HG03095 (cell line): Measurements from ENCODE around the gene FMN1.
"Not testable (repeated sequence)": the region's sequence is repeated elsewhere in the genome, so short reads cannot be mapped to it uniquely, and the experiment has no call there.

ENCODE experiments used
- ATAC-seq: cut with Tn5 transposase; IDR thresholded peaks from one replicate; pipeline ENCODE4 v1.9.1; 2021; ENCODE audit warnings: moderate library complexity; ENCODE audit not compliant: unreplicated experiment

FMN1 gene

DNA sequence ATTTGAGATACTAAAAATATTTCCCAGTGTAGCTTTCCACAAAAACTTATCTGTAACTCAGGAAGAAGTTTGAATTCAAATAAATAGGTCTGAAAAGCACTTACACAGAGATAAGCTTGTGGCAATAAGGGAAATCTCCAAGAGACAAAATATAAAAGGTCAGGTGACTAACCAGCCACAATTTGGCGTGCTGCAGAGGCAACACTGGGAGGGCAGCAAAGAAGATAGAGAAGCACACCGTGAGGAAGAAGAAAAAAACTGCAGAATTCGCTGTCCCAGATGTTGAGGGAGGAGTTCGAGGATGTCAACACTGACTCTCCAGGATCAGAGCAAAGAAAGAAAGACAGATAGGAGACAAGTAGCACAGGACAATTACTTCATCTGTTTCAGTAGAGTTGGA, 204.4 kb downstream of the FMN1 start:
- no peak for ATAC-seq

- no peak for ATAC-seq
Measured at GRCh38 chr15:32987067-32987466, 207.4 kb downstream of the FMN1 start.

DNA sequence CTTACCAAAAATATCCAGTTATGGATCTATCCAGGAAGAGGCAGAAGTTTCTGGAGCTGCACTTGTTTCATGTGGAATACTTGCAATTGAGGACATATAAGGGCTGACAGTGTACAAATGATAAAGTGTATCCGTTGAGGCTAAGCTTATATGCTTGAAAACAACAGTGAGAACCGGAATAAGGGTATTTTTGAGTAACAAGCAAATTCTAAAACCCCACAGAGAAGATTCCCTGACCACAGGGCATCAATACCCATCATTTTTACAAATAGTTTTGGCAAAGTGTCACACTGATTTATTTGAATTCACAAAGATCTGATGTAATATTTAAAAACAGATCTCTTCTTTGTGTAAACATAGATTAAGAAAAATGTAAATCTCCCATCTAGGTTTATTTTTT, 208.4 kb downstream of the FMN1 start:
- ATAC-seq: no peak

DNA sequence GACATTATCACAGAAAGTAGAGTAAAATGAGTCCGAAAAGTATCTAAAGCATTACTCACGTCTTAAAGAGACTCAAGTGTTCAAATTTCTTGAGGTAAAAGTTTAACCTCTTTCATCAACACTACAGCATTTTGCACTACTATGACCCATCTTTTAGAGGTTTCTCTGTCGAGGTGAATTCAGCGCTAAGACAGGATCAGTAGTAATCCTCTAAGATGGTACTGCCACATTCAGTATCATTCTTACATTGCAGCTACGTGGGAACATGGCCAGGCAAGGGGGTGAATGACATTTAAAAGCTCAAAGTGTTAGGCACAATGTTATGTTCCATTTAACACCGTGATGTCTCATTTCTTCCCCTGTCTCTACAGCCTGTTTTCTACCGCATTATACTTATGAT, 210.8 kb downstream of the FMN1 start:
- no peak for ATAC-seq

- ATAC-seq: no peak
Measured at GRCh38 chr15:32982001-32982400, 212.5 kb downstream of the FMN1 start.

GRCh38 chr15:32981536-32981935, 213.0 kb downstream of the FMN1 start:
- ATAC-seq: no peak

DNA sequence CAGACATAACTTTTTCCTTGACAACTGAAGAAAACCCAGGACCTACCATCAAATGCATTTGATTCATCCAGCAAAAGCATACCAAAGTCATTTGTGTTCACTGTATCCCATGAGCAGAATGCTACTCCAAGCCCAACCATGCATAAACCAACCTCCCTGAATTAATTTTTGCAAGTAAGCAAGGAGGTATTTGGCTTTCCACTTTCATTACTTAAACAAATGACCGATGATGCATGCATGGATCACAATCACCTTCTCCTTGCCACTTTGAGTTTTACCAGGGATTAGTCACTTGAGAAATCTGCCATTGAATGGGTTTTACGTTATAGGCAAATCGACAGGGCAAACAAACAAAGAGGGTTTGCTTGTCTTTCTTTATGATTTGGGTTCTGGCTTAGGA, 214.8 kb downstream of the FMN1 start:
- ATAC-seq: no peak

GRCh38 chr15:32977506-32977905, 217.0 kb downstream of the FMN1 start:
- no peak for ATAC-seq

GRCh38 chr15:32974691-32975090, 219.8 kb downstream of the FMN1 start:
- ATAC-seq: no peak

DNA sequence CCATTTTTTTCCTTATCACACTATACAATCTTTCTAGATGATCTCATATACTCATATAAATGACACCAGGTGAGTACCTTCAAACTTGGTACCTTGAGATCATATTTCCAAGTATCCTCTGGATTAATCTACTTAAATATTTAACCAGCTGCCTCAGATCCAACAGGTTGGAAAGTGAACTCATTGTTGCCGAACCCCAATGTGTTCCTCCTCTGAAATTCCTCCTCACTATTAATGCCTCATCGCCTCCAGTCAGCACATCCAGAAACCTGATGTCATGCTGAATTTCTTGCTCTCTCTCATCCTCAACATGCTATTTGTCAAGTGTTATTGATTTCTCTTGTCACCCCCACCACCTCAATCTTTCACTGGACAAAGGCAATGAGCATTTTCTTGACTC, 221.8 kb downstream of the FMN1 start:
- ATAC-seq: no peak

GRCh38 chr15:32970847-32971246, 223.7 kb downstream of the FMN1 start:
- ATAC-seq: no peak

DNA sequence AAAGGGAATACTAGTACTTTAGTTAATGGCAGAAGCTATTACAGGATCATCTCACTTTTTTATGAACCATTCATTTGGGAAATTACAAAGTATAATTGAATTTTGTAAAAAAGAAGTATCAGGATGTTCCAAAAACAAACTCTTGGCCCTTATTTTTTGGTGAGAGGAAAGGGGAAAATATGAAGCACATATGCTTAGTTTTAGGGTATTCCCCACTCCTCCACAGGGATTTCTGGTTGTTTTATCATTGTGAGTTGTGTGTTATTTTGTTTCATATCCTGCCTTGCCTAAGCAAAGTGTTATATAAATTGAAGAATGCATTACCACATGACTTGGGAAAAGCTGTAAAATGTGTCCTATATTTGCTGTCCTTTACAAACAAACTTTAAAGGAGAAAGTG, 227.0 kb downstream of the FMN1 start:
- no peak for ATAC-seq

- ATAC-seq: no peak
Measured at GRCh38 chr15:32966512-32966911, 228.0 kb downstream of the FMN1 start.

- ATAC-seq: no peak
Measured at GRCh38 chr15:32965897-32966296, 228.6 kb downstream of the FMN1 start.

DNA sequence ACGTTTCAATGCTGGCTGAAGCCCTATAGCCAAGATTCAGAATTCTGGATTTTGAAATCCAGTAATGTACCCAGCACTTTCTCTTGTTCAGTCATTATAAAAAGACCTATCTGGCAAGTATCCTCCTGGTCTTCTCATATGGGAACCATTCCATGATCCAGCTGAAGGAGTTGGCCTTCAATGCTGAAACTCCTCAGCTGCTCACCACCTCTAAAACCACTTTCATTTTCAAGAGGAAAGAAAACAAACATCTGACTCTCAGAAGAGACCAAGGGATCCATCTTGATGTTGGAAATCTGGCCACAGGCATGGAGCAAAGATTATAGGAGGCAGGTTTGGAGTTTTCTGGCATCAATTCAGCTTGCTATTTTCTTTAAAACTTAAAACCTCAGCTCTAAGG, 235.4 kb downstream of the FMN1 start:
- no peak for ATAC-seq

DNA sequence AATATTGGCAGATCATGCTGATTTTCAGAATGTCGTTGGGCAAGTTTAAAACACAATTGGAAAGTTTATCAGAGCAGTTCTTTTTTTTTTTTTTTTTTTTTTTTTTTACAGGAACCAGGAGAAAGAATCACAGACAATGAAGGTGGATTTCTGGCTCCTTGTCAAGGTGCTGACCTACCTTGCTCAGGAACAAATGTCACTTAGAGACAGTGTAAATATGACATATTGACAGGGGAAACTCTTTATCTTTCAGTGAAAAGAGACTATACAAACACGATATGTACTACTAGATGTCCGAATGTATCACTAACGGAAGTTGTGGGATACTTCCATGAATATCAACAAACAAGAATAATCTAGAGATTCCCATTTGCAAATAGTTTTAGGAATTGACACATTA, 237.3 kb downstream of the FMN1 start:
- no peak for ATAC-seq

- no peak for ATAC-seq
Measured at GRCh38 chr15:32956711-32957110, 237.8 kb downstream of the FMN1 start.

- ATAC-seq: no peak
Measured at GRCh38 chr15:32956006-32956405, 238.5 kb downstream of the FMN1 start.

DNA sequence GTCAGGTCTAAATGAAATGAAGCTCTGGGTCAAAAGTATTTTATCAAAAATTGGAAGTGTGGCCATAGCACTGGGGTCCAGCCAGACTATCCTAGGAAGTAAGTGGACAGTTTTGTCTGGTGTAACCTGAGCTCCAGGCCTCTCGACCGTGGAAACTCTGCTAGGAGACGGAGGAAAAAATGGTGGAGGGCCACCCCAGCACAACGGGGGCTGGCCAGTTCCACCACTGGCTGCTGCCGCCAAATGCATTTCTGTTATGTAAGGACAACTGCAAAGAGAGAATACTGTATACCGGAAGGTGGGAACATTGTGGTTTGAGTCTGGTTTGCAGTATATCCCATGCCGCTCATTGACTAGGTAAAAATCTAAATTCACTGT, 241.0 kb downstream of the FMN1 start:
- ATAC-seq: no peak

GRCh38 chr15:32952901-32953532, 241.5 kb downstream of the FMN1 start:
- ATAC-seq: no peak

GRCh38 chr15:32951736-32952464, 242.6 kb downstream of the FMN1 start:
- no peak for ATAC-seq

GRCh38 chr15:32950051-32950450, 244.5 kb downstream of the FMN1 start:
- not testable (repeated sequence) for ATAC-seq

- ATAC-seq: no peak
Measured at GRCh38 chr15:32946210-32946609, 248.3 kb downstream of the FMN1 start.
